Gastrocnemius medialis (tissue), 4 donors: ENCODE results near the gene BBS1.

ENCODE experiments used
- POLR2A ChIP-seq, 2 donors: fragments of 450-650 bp; IDR thresholded peaks; one replicate each; pipeline ENCODE4 v1.6.1; 2017; ENCODE audit warnings: antibody characterized with exemption in 2 of 2, mild to moderate bottlenecking in 2 of 2, moderate library complexity in 2 of 2
- TF ChIP-seq, protein P1 (sequence below), 5 experiments: fragments of 450-650 bp in 3 of 5; fragments of 200-600 bp in 2 of 5; sonication (generic) in 2 of 5; IDR thresholded peaks in 4 of 5; conservative IDR thresholded peaks in 1 of 5; 1 replicate in 4 of 5; 2 replicates in 1 of 5; pipeline ENCODE4 v1.5.1; 2016 to 2019; ENCODE audit warnings: antibody characterized with exemption in 5 of 5, mild to moderate bottlenecking in 3 of 5, moderate library complexity in 3 of 5

GRCh38 chr11:66475349-66476172, 34.9 kb upstream of the BBS1 start:
- TF ChIP-seq, protein P1, sequence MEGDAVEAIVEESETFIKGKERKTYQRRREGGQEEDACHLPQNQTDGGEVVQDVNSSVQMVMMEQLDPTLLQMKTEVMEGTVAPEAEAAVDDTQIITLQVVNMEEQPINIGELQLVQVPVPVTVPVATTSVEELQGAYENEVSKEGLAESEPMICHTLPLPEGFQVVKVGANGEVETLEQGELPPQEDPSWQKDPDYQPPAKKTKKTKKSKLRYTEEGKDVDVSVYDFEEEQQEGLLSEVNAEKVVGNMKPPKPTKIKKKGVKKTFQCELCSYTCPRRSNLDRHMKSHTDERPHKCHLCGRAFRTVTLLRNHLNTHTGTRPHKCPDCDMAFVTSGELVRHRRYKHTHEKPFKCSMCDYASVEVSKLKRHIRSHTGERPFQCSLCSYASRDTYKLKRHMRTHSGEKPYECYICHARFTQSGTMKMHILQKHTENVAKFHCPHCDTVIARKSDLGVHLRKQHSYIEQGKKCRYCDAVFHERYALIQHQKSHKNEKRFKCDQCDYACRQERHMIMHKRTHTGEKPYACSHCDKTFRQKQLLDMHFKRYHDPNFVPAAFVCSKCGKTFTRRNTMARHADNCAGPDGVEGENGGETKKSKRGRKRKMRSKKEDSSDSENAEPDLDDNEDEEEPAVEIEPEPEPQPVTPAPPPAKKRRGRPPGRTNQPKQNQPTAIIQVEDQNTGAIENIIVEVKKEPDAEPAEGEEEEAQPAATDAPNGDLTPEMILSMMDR (IDR thresholded peaks at IDR 0.05 in 4 of 5, conservative IDR thresholded peaks at IDR 0.05 in 1 of 5) = no peak
- no peak for TF ChIP-seq POLR2A (IDR thresholded peaks at IDR 0.05)
